ENCODE data around the gene COMMD6.

The COMMD6 gene

GRCh38 chr13:75512253-75512652, 25.4 kb downstream of the COMMD6 start:
- Histone ChIP-seq H3K9me3 (ENCODE audit: control extremely low read depth in 1 of 5, control insufficient read depth in 4 of 5, insufficient read depth in 2 of 5, low read depth in 1 of 5, low read length in 4 of 5) (peaks cover 0 to 8% (median 0%) of the 10 kb centered on the region in 5 experiments), H3K27me3 (replicated peaks in 2 of 5; ENCODE audit: control insufficient read depth in 4 of 5, insufficient read depth in 5 of 5, low read length in 4 of 5) (no peaks in the 10 kb centered on the region), H3K27ac (ENCODE audit: insufficient read depth in 1 of 2, low read depth in 1 of 2, low read length in 2 of 2, poor library complexity in 1 of 2, severe bottlenecking in 2 of 2) (no peak overlapping the region), H3K4me1 (ENCODE audit: control extremely low read depth in 1 of 4, control insufficient read depth in 4 of 4, insufficient read depth in 4 of 4, low read length in 3 of 4) (peaks cover 0 to 19% (median 1%) of the 10 kb centered on the region in 4 experiments), H3K36me3 (ENCODE audit: control insufficient read depth in 4 of 4, insufficient read depth in 4 of 4, low read length in 3 of 4) (no peaks in the 10 kb centered on the region), H3K4me3 (ENCODE audit: control insufficient read depth in 1 of 7, extremely low read depth in 1 of 7, insufficient read depth in 4 of 7, low read depth in 2 of 7, low read length in 6 of 7) (no peak overlapping the region)
- POLR2A ChIA-PET, result no interaction called here
- CTCF ChIA-PET, result interaction anchor here (0.6 to 2.0 kb wide), 3 partner anchors 26 to 31 kb away, joined by 3 to 5 read pairs (median 3); no protein-coding TSS in a partner anchor
- DNase-seq, result no peak
- 73% methylated on average over 2 of the region's 3 CpGs for WGBS (ENCODE audit: insufficient coverage)

- ChIA-PET CTCF (interaction anchor here (2.0 kb wide), 1 partner anchor 32 kb away, joined by 5 read pairs; no protein-coding TSS in a partner anchor), POLR2A (no interaction called here)
- H3K27ac ChIP-seq (ENCODE audit: insufficient read depth in 1 of 2, low read depth in 1 of 2, low read length in 2 of 2, poor library complexity in 1 of 2, severe bottlenecking in 2 of 2), result no peak overlapping the region
- DNase-seq, result no peak
- WGBS (ENCODE audit: insufficient coverage), result 100% methylated on average over 1 of the region's 3 CpGs
- no peak overlapping the region for H3K4me3 ChIP-seq (ENCODE audit: control insufficient read depth in 1 of 7, extremely low read depth in 1 of 7, insufficient read depth in 4 of 7, low read depth in 2 of 7, low read length in 6 of 7)
- no peaks in the 10 kb centered on the region for H3K27me3 ChIP-seq (replicated peaks in 2 of 5; ENCODE audit: control insufficient read depth in 4 of 5, insufficient read depth in 5 of 5, low read length in 4 of 5)
- H3K9me3 ChIP-seq (ENCODE audit: control extremely low read depth in 1 of 5, control insufficient read depth in 4 of 5, insufficient read depth in 2 of 5, low read depth in 1 of 5, low read length in 4 of 5), result peaks cover 0 to 5% (median 0%) of the 10 kb centered on the region in 5 experiments
- H3K36me3 ChIP-seq (ENCODE audit: control insufficient read depth in 4 of 4, insufficient read depth in 4 of 4, low read length in 3 of 4), result no peaks in the 10 kb centered on the region
- peaks cover 0 to 28% (median 1%) of the 10 kb centered on the region in 4 experiments for H3K4me1 ChIP-seq (ENCODE audit: control extremely low read depth in 1 of 4, control insufficient read depth in 4 of 4, insufficient read depth in 4 of 4, low read length in 3 of 4)
Measured at GRCh38 chr13:75511051-75511625, 26.5 kb downstream of the COMMD6 start.

- no peaks in the 10 kb centered on the region for H3K27me3 ChIP-seq (replicated peaks in 2 of 5; ENCODE audit: control insufficient read depth in 4 of 5, insufficient read depth in 5 of 5, low read length in 4 of 5)
- H3K4me3 ChIP-seq (ENCODE audit: control insufficient read depth in 1 of 7, extremely low read depth in 1 of 7, insufficient read depth in 4 of 7, low read depth in 2 of 7, low read length in 6 of 7), result no peak overlapping the region
- no peak for DNase-seq
- 100% methylated on average over 6 of the region's 6 CpGs for WGBS (ENCODE audit: insufficient coverage)
- H3K9me3 ChIP-seq (ENCODE audit: control extremely low read depth in 1 of 5, control insufficient read depth in 4 of 5, insufficient read depth in 2 of 5, low read depth in 1 of 5, low read length in 4 of 5), result no peaks in the 10 kb centered on the region
- ChIA-PET POLR2A (no interaction called here), CTCF (interaction anchor here (1.2 kb wide), 1 partner anchor 26 kb away, joined by 6 read pairs; the partner anchor contains the start of gene TBC1D4)
- no peak overlapping the region for H3K27ac ChIP-seq (ENCODE audit: insufficient read depth in 1 of 2, low read depth in 1 of 2, low read length in 2 of 2, poor library complexity in 1 of 2, severe bottlenecking in 2 of 2)
- peaks cover 0 to 31% (median 3%) of the 10 kb centered on the region in 4 experiments for H3K4me1 ChIP-seq (ENCODE audit: control extremely low read depth in 1 of 4, control insufficient read depth in 4 of 4, insufficient read depth in 4 of 4, low read length in 3 of 4)
- H3K36me3 ChIP-seq (ENCODE audit: control insufficient read depth in 4 of 4, insufficient read depth in 4 of 4, low read length in 3 of 4), result no peaks in the 10 kb centered on the region
Measured at GRCh38 chr13:75508002-75508548, 29.6 kb downstream of the COMMD6 start.

- WGBS (ENCODE audit: insufficient coverage), result 98% methylated on average over 8 of the region's 10 CpGs
- no peak overlapping the region for H3K27ac ChIP-seq (ENCODE audit: insufficient read depth in 1 of 2, low read depth in 1 of 2, low read length in 2 of 2, poor library complexity in 1 of 2, severe bottlenecking in 2 of 2)
- H3K36me3 ChIP-seq (ENCODE audit: control insufficient read depth in 4 of 4, insufficient read depth in 4 of 4, low read length in 3 of 4), result no peaks in the 10 kb centered on the region
- no peaks in the 10 kb centered on the region for H3K9me3 ChIP-seq (ENCODE audit: control extremely low read depth in 1 of 5, control insufficient read depth in 4 of 5, insufficient read depth in 2 of 5, low read depth in 1 of 5, low read length in 4 of 5)
- peaks cover 0 to 31% (median 3%) of the 10 kb centered on the region in 4 experiments for H3K4me1 ChIP-seq (ENCODE audit: control extremely low read depth in 1 of 4, control insufficient read depth in 4 of 4, insufficient read depth in 4 of 4, low read length in 3 of 4)
- POLR2A ChIA-PET, result no interaction called here
- no peak for DNase-seq
- H3K27me3 ChIP-seq (replicated peaks in 2 of 5; ENCODE audit: control insufficient read depth in 4 of 5, insufficient read depth in 5 of 5, low read length in 4 of 5), result no peaks in the 10 kb centered on the region
- CTCF ChIA-PET, result interaction anchor here (1.2 kb wide), 1 partner anchor 25 kb away, joined by 6 read pairs; the partner anchor contains the start of gene TBC1D4
- no peak overlapping the region for H3K4me3 ChIP-seq (ENCODE audit: control insufficient read depth in 1 of 7, extremely low read depth in 1 of 7, insufficient read depth in 4 of 7, low read depth in 2 of 7, low read length in 6 of 7)
Measured at GRCh38 chr13:75507027-75508001, 30.3 kb downstream of the COMMD6 start.

GRCh38 chr13:75506018-75506417, 31.6 kb downstream of the COMMD6 start:
- whole genome bisulfite sequencing (ENCODE audit: insufficient coverage), result 100% methylated on average over 1 of the region's 1 CpG
- peaks cover 0 to 31% (median 3%) of the 10 kb centered on the region in 4 experiments for H3K4me1 ChIP-seq (ENCODE audit: control extremely low read depth in 1 of 4, control insufficient read depth in 4 of 4, insufficient read depth in 4 of 4, low read length in 3 of 4)
- H3K27ac ChIP-seq (ENCODE audit: insufficient read depth in 1 of 2, low read depth in 1 of 2, low read length in 2 of 2, poor library complexity in 1 of 2, severe bottlenecking in 2 of 2), result no peak overlapping the region
- ChIA-PET POLR2A (no interaction called here), CTCF (interaction anchor here (0.6 kb wide), 1 partner anchor 31 kb away, joined by 3 read pairs; no protein-coding TSS in a partner anchor)
- no peaks in the 10 kb centered on the region for H3K36me3 ChIP-seq (ENCODE audit: control insufficient read depth in 4 of 4, insufficient read depth in 4 of 4, low read length in 3 of 4)
- DNase-seq, result no peak
- H3K9me3 ChIP-seq (ENCODE audit: control extremely low read depth in 1 of 5, control insufficient read depth in 4 of 5, insufficient read depth in 2 of 5, low read depth in 1 of 5, low read length in 4 of 5), result no peaks in the 10 kb centered on the region
- H3K27me3 ChIP-seq (replicated peaks in 2 of 5; ENCODE audit: control insufficient read depth in 4 of 5, insufficient read depth in 5 of 5, low read length in 4 of 5), result no peaks in the 10 kb centered on the region
- H3K4me3 ChIP-seq (ENCODE audit: control insufficient read depth in 1 of 7, extremely low read depth in 1 of 7, insufficient read depth in 4 of 7, low read depth in 2 of 7, low read length in 6 of 7), result no peak overlapping the region

GRCh38 chr13:75505327-75505726, 32.3 kb downstream of the COMMD6 start:
- no peak overlapping the region for H3K4me3 ChIP-seq (ENCODE audit: control insufficient read depth in 1 of 7, extremely low read depth in 1 of 7, insufficient read depth in 4 of 7, low read depth in 2 of 7, low read length in 6 of 7)
- 0% methylated on average over 1 of the region's 3 CpGs for WGBS (ENCODE audit: insufficient coverage)
- CTCF ChIA-PET, result interaction anchor here (0.6 kb wide), 1 partner anchor 31 kb away, joined by 3 read pairs; no protein-coding TSS in a partner anchor
- peaks cover 0 to 31% (median 3%) of the 10 kb centered on the region in 4 experiments for H3K4me1 ChIP-seq (ENCODE audit: control extremely low read depth in 1 of 4, control insufficient read depth in 4 of 4, insufficient read depth in 4 of 4, low read length in 3 of 4)
- H3K36me3 ChIP-seq (ENCODE audit: control insufficient read depth in 4 of 4, insufficient read depth in 4 of 4, low read length in 3 of 4), result no peaks in the 10 kb centered on the region
- DNase-seq, result peak; percentile 25 to 89 (median 83)
- no peak overlapping the region for H3K27ac ChIP-seq (ENCODE audit: insufficient read depth in 1 of 2, low read depth in 1 of 2, low read length in 2 of 2, poor library complexity in 1 of 2, severe bottlenecking in 2 of 2)
- POLR2A ChIA-PET, result no interaction called here
- no peaks in the 10 kb centered on the region for H3K9me3 ChIP-seq (ENCODE audit: control extremely low read depth in 1 of 5, control insufficient read depth in 4 of 5, insufficient read depth in 2 of 5, low read depth in 1 of 5, low read length in 4 of 5)
- no peaks in the 10 kb centered on the region for H3K27me3 ChIP-seq (replicated peaks in 2 of 5; ENCODE audit: control insufficient read depth in 4 of 5, insufficient read depth in 5 of 5, low read length in 4 of 5)

Measured in common myeloid progenitor, CD34-positive (primary cell).